ENCODE data around the gene GID8.

- TF ChIP-seq ZNF460 (CRISPR knock-in tag; IDR thresholded peaks at IDR 0.05; ENCODE audit: borderline replicate concordance), result no peak
- TF ChIP-seq CENPX (CRISPR knock-in tag; IDR thresholded peaks at IDR 0.05), result no peak
- TF ChIP-seq MNT (IDR thresholded peaks at IDR 0.05), result no peak
- TF ChIP-seq ZNF431 (CRISPR knock-in tag; IDR thresholded peaks at IDR 0.05; ENCODE audit: borderline replicate concordance, low read depth), result no peak
- TF ChIP-seq IRF2 (CRISPR knock-in tag; IDR thresholded peaks at IDR 0.05), result no peak
- no peak for TF ChIP-seq FOXC1 (CRISPR knock-in tag; IDR thresholded peaks at IDR 0.05; ENCODE audit: borderline replicate concordance)
- TF ChIP-seq ZNF251 (CRISPR knock-in tag; IDR thresholded peaks at IDR 0.05), result no peak
- no peak for TF ChIP-seq RFX1 (IDR thresholded peaks at IDR 0.05)
- no peak for TF ChIP-seq USF2 (IDR thresholded peaks at IDR 0.05; ENCODE audit: low read depth, low read length)
- no peak for TF ChIP-seq USF2 (CRISPR knock-in tag; IDR thresholded peaks at IDR 0.05; ENCODE audit: borderline replicate concordance)
- TF ChIP-seq ZMYM2 (CRISPR knock-in tag; IDR thresholded peaks at IDR 0.05), result no peak
- TF ChIP-seq EP300 (IDR thresholded peaks at IDR 0.05; ENCODE audit: low read depth in 2 of 2, low read length in 2 of 2), result no peak
- no peak for TF ChIP-seq EP300 (CRISPR knock-in tag; IDR thresholded peaks at IDR 0.05; ENCODE audit: borderline replicate concordance)
- no peak for TF ChIP-seq ZNF143 (CRISPR knock-in tag; IDR thresholded peaks at IDR 0.05)
Measured at GRCh38 chr20:62896526-62896925, 41.4 kb upstream of the GID8 start.
